ENCODE data around the gene BNIP5. TPM values are rescaled to one million over a fixed set of nuclear protein-coding genes. Genes with fewer than 3 reads are reported as not detected.

The BNIP5 gene
- total RNA-seq, 1 experiment from 2014 or later, result not detected

DNA sequence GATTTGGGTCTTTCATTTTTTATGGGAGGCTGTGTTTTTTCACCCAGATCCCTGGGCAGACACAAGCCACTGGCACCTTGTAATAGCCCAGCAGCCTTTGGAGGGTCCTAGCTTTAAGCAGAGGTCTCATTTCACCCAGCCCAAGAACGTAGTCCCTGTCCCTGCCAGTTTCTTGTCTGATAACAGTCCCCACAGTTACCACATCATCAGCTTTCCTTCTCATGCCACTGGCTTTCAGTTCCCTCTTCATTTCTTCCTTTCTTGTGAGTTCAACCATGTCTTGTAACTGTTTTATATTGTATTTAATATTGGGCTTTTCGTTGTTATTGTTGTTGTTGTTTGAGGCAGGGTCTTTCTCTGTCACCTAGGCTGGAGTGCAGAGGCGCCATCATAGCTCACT, 56.2 kb downstream of the BNIP5 start:
- DNase-seq, result no peak
- CTCF ChIA-PET, result interaction anchor here (0.6 kb wide), 1 partner anchor 320 kb away, joined by 10 read pairs; no protein-coding TSS in a partner anchor

DNA sequence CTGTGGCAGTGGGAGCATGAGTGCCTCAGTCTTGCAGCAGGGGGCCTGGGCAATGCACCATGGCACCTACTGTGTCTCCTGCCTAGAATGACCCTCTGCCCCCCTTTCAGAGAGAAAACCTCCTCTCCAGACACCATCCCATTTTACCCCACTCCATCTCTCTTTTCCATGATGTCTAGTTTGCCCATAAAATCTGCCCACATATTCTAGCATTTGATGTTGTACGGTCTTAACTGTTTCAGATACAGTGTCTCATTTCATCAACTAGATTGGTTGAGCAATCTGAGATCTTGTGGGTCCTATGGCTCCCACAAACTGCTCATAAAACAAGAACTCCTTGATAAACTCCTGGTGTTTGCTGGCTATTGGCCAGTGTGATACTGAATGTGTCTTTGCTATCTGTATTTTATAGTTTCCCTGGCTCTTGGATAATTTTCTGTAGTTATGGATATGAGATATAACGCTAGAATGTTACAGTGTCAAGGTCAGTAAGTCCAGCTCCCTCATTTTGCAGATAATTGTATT, 58.7 kb downstream of the BNIP5 start:
- intact Hi-C loops (cut with micrococcal nuclease; ENCODE audit: unreplicated experiment), result no loop called here
- Histone ChIP-seq H3K9me2 (ENCODE audit: insufficient read depth) (no peaks in the 10 kb centered on the region), H2AFZ (no peak overlapping the region), H3K4me3 (no peak overlapping the region), H3K36me3 (ENCODE audit: low read depth) (no peaks in the 10 kb centered on the region), H3K27ac (no peak overlapping the region), H3K27me3 (ENCODE audit: insufficient read depth, low read depth) (no peaks in the 10 kb centered on the region), H3K4me1 (replicated peaks; ENCODE audit: insufficient read depth) (no peaks in the 10 kb centered on the region), H3K79me2 (ENCODE audit: low read depth) (no peaks in the 10 kb centered on the region), H3K4me2 (no peak overlapping the region), H4K20me1 (ENCODE audit: insufficient read depth) (no peaks in the 10 kb centered on the region), H3F3A (ENCODE audit: insufficient read depth, low read depth) (no peaks in the 10 kb centered on the region), H3K9me3 (ENCODE audit: insufficient read depth, low read depth) (no peaks in the 10 kb centered on the region)
- no TSS peak for BruUV-seq (replicated peaks)
- CTCF ChIA-PET, result interaction anchor here (0.6 to 1.2 kb wide), 2 partner anchors 24 to 37 kb away, joined by 3 read pairs; no protein-coding TSS in a partner anchor
- no peak for TF ChIP-seq EZH2 (IDR thresholded peaks at IDR 0.05; ENCODE audit: low read depth)
- TF ChIP-seq, protein P1, sequence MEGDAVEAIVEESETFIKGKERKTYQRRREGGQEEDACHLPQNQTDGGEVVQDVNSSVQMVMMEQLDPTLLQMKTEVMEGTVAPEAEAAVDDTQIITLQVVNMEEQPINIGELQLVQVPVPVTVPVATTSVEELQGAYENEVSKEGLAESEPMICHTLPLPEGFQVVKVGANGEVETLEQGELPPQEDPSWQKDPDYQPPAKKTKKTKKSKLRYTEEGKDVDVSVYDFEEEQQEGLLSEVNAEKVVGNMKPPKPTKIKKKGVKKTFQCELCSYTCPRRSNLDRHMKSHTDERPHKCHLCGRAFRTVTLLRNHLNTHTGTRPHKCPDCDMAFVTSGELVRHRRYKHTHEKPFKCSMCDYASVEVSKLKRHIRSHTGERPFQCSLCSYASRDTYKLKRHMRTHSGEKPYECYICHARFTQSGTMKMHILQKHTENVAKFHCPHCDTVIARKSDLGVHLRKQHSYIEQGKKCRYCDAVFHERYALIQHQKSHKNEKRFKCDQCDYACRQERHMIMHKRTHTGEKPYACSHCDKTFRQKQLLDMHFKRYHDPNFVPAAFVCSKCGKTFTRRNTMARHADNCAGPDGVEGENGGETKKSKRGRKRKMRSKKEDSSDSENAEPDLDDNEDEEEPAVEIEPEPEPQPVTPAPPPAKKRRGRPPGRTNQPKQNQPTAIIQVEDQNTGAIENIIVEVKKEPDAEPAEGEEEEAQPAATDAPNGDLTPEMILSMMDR (conservative IDR thresholded peaks at IDR 0.05), result no peak
- DNase-seq, result no peak
- POLR2A ChIA-PET (ENCODE audit: unreplicated experiment), result no interaction called here

More for the DNA sequence above, 56.2 kb downstream of the BNIP5 start:
- Histone ChIP-seq H3K36me3 (ENCODE audit: low read depth) (no peaks in the 10 kb centered on the region), H3K27me3 (ENCODE audit: insufficient read depth, low read depth) (no peaks in the 10 kb centered on the region), H3K79me2 (ENCODE audit: low read depth) (no peaks in the 10 kb centered on the region), H4K20me1 (ENCODE audit: insufficient read depth) (no peaks in the 10 kb centered on the region), H3F3A (ENCODE audit: insufficient read depth, low read depth) (no peaks in the 10 kb centered on the region), H3K4me1 (replicated peaks; ENCODE audit: insufficient read depth) (peaks cover under 1% of the 10 kb centered on the region; the same call in 1 of the 2 replicates), H3K27ac (no peak overlapping the region), H2AFZ (no peak overlapping the region), H3K9me3 (ENCODE audit: insufficient read depth, low read depth) (no peaks in the 10 kb centered on the region), H3K9me2 (ENCODE audit: insufficient read depth) (no peaks in the 10 kb centered on the region), H3K4me2 (no peak overlapping the region), H3K4me3 (no peak overlapping the region)
- POLR2A ChIA-PET (ENCODE audit: unreplicated experiment), result no interaction called here
- BruUV-seq (replicated peaks), result no TSS peak
- TF ChIP-seq, protein P1 (conservative IDR thresholded peaks at IDR 0.05), result no peak
- no peak for TF ChIP-seq EZH2 (IDR thresholded peaks at IDR 0.05; ENCODE audit: low read depth)
- intact Hi-C loops (cut with micrococcal nuclease; ENCODE audit: unreplicated experiment), result no loop called here

DNA sequence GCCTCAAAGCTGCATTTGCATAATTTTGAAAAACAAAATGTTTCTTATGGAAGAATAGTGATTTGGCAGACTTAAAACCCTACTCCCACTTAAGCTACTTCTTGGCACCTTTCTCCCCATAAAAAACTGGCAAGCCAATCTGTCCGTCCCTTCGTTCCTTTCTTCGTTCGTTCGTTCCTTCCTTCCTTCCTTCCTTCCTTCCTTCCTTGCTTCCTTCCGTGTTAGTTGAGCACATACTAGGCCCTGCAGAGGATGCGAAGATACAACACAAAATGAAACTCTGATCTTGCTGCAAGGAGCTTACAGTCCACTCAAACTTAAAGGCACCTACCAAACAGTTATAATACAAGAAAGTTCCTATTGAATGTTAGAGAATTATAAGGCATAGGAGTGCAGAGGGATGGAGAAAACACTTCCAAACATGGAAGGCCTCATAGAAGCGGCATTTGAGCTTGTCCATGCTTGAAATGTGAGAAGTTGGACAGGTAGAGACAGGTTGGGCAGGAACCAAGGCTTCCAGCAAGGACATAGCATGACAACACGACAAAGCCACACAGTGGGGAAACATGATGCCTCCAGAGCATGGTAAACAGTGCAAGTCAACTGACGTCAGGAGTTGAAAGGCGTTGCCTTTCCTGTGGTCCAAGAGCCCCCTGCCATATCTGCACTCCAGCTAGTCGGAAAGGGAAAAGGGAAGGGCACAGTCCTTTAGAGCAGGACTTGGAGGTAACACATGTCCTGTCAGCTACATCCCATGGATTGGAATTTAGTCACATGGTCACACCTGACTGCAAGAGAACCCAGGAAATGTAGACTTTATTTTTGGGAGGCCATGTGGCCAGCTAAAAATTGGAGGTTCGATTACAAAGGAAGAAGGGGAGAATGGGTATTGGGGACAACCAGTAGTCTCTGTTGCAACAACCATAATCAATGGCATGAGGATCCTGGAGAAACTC, 59.8 kb downstream of the BNIP5 start:
- Histone ChIP-seq H2AFZ (no peak overlapping the region), H3K9me2 (ENCODE audit: insufficient read depth) (no peaks in the 10 kb centered on the region), H3K36me3 (ENCODE audit: low read depth) (no peaks in the 10 kb centered on the region), H3K4me3 (no peak overlapping the region), H3K27me3 (ENCODE audit: insufficient read depth, low read depth) (no peaks in the 10 kb centered on the region), H3K4me2 (no peak overlapping the region), H3K27ac (no peak overlapping the region), H4K20me1 (ENCODE audit: insufficient read depth) (no peaks in the 10 kb centered on the region), H3K4me1 (replicated peaks; ENCODE audit: insufficient read depth) (no peaks in the 10 kb centered on the region), H3K79me2 (ENCODE audit: low read depth) (no peaks in the 10 kb centered on the region), H3F3A (ENCODE audit: insufficient read depth, low read depth) (no peaks in the 10 kb centered on the region), H3K9me3 (ENCODE audit: insufficient read depth, low read depth) (no peaks in the 10 kb centered on the region)
- CTCF ChIA-PET, result interaction anchor here (1.2 kb wide), 1 partner anchor 25 kb away, joined by 3 read pairs; no protein-coding TSS in a partner anchor
- intact Hi-C loops (cut with micrococcal nuclease; ENCODE audit: unreplicated experiment), result no loop called here
- POLR2A ChIA-PET (ENCODE audit: unreplicated experiment), result no interaction called here
- DNase-seq, result no peak
- BruUV-seq (replicated peaks), result no TSS peak
- TF ChIP-seq, protein P1 (conservative IDR thresholded peaks at IDR 0.05), result no peak
- no peak for TF ChIP-seq EZH2 (IDR thresholded peaks at IDR 0.05; ENCODE audit: low read depth)

All from PC-9 (cell line).